GM21737 (cell line): Measurements from ENCODE around the gene STPG4.

ENCODE experiments used
- ATAC-seq: cut with Tn5 transposase; IDR thresholded peaks from one replicate; pipeline ENCODE4 v1.9.1; 2021; ENCODE audit warnings: mild to moderate bottlenecking, moderate library complexity; ENCODE audit not compliant: unreplicated experiment

STPG4 gene

GRCh38 chr2:47073217-47073616, 81.9 kb downstream of the STPG4 start:
- ATAC-seq, result no peak

DNA sequence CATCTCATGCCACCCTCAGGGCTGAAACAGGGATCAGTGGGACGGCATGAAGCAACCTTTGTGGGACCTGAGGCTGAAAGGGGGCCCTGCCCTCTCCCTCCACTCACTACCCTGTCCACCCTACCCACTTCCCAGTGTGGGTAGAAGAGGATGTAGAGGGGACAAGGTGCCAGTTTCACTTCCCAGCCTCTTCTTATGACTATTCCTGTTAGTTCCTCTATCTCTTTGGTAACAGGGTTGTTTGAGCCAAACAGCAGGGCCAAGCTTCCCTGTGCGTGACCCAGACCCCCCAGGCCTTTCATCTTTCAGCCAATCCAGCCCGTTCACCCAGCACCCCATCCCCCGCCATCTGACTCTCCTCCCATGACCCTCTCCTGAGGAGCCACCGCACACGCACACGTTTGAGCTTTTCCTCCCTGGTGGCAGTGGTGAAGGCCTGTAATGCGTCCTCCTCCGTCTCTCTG, 82.3 kb downstream of the STPG4 start:
- no peak for ATAC-seq

DNA sequence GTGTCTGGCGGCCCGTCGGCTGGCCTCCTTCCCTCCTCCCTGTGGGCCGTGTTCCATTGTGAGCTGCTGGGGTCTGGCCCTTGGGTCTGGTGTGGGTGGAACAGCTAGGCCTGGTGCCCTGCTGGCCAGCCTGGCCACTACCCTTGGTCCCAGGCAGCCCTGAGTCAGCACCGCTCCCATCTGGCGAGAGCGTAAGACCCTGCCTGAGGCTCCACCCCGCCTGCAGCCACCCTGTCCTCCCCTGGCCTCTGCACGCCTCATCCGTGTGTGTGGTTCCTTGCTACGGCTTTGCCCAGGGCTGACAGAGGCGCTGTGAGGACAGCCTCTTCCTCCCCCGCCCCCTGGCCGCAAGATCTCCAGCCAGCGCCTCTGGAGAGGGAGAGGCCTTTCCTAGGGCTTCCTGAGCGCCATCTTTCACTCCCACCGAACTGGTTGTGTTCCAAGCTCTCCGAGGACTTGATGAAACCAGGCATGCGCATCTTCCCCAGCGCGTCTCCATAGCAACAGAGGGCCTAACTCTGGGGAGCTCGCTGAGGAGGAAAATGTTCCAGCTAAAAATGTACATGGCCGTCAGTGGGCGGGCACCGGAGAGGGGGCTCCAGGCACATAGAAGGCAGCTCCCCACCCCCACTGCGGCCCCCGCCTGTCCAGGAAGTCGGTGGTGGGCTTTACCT, 83.0 kb downstream of the STPG4 start:
- no peak for ATAC-seq

DNA sequence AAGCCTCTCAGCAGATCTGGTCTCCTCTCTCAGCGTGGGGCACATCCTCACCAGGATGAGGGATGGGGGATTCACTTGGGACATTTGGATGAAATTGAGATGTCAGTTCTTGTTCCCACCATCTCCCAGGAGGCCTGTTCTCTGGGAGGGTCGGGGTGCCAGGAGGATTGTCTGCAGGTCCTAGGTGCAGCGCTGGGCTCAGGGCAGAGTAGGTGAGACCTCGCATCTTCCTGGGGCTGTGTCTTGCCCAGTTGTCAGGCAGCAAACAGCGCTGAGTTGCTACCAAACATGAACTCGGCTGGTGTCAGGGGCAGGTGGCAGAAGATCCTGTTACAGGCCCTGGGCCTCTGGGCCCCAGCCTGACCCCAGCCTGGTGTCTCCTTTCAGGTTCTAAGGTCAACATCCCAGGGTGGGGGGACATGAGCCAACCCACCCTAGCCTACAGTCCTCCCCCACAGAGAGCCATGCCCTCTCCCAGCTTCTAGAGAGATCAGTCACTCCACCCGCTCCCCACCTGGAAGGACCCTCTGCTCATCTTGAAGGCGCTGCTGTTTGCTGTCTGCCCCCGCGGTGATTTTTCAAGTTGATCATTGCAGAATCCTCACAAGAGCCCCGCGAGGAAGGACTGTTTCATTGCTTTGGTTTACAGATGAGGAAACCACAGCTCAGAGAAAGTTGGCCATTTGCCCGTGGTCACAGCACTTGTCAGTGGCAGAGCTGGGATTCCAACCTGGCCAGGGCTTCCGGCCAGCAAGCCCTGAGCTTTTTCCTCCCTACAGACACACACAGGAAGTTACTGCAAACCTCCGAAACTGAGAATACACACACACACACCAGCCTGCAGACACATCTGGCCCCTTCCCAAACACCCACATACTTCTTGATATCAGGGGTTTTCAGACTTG, 83.9 kb downstream of the STPG4 start:
- ATAC-seq, result peak; percentile 75

GRCh38 chr2:47070155-47070919, 84.8 kb downstream of the STPG4 start:
- no peak for ATAC-seq

DNA sequence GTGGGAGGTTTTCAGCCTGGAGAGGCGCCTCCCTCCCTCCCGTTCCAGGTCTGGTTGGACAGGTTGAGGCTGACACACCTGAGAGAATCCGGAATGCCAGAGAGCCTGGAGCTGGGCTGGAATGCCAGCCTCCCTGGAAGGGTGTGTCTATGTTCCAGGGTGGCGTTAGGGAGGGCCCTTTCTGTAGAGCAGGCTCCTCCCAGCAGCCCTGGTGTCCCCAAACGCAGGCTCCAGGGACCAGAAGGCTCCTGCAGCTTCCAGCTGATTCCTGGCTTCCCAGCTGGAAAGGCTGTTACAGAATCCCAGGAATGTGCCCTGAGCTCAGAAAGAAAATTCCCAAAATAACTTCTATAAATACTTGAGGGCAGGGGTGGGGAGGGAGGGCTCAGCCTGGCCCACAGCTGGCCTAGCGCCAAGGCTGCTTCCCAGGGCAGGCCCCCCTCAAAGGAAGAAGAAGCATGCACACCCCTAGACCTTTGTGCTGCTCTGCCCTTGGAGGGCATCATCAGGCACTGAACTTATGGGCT, 85.4 kb downstream of the STPG4 start:
- ATAC-seq, result no peak

- ATAC-seq, result no peak
These were observed 86.0 kb downstream of the STPG4 start for GRCh38 chr2:47068981-47069627.

- ATAC-seq, result no peak
These were observed 87.2 kb downstream of the STPG4 start for GRCh38 chr2:47067788-47068407.

- ATAC-seq, result no peak
These were observed 89.2 kb downstream of the STPG4 start for GRCh38 chr2:47065771-47066380.

DNA sequence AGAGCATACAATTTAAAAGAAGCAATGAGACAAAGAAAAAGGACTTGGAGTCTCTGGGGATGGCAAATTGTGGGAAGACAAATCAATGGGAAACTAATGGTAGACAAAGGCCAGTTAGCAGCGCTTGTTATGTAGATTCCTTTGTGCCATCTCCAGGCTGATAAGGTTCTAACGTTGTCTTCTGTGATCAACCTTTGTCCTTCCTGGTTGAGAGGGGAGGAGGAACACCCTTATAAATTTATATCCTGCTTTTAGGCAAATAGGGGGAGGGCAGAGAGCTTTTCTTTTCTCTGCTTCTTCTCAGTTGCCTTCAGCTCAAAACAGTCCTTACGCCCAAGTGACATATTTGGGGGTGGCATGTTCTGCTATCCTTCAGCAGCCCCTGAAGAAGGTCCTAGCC, 89.8 kb downstream of the STPG4 start:
- ATAC-seq, result no peak

- no peak for ATAC-seq
These were observed 91.0 kb downstream of the STPG4 start for GRCh38 chr2:47064106-47064505.

DNA sequence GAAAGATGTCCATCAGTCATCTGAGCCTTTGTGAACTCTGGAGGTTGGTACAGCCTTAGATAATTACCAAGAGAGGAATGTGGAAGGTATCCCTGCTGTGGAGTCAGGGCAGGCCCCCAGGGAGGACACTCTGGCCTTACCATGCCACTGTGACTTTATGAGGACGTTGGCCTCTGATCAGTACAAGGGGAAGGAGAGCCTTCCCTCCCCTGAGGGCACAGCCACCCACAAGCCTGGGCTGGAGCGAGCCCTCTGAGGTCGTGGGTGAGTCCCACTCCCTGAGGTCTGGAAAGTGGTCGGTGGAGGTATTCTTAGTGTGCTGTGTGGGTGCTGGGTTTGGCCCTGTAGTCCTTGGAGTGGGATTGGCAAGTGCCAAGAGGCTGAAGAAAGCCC, 91.6 kb downstream of the STPG4 start:
- no peak for ATAC-seq

DNA sequence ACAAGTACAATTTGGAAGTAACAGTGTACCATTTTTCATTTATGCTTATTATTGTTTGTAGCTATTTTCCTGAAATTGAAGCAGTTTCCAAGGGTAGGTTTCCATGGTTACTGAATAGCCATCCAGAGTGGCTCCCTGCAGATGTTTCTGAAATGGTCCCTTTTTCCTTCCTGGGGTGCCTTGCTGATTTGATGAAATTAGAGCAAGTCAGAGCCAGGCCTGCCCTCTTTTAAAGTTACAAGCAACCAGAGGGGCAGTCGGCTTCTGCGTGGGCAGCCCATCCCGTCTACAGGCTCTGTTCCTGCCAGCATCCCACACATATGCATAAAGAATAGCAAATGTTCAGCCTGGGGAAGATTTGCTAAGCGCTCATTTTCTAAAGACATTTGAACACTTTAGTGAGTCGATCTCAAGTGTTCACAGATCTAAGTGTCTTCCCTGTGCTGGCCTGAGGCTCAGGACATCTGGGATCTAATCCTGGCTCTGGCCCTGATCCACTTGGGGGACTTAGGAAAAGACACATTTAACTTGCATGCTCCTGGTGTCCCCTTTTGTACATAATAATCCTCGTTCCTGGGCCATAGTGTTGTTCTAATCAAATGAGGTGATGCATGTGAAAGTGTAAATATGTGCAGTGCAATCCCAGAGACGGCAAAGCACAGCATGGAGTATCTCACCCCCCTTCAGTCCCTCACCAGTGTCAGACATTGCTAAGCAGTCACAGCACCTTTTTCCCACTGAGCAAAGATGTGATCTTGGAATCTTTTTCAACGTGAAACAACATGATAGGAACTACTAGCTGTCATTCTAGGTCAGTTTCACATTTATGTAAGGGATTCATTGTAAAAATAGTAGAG, 92.2 kb downstream of the STPG4 start:
- ATAC-seq, result no peak

DNA sequence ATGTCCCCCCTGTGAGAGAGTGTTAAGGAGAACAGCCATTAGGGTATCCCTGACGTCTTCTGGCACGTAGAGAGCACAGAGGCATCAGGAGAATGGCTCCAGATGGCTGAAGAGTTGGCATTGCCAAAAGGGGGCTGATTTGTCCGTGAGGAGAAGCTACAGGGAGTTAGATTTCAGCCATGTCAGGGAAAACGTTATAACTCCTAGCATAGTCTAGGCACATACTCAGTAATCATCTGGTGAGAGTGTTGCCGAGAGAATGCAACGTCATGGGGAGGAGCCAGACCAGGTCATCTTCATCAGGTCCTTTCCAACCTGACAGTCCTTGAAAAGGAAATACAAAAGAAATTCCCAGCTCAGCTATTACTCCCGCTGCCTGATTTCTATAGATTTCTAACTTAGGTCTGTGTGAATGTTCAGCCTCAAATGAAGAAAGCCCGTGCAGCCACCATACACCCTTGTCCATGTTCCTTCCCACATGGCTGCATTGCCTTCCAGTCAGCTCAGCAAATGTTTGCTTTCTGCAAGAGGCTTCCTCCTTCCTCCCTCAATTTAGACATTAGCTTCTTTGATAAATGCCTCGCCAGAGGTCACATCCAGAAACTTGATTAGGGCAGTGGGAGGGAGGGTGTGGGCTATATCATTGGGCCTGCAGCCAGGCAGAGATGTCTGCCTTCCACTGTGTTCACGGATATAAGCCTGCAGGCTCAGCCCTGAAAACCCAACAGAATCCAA, 93.0 kb downstream of the STPG4 start:
- ATAC-seq, result no peak

DNA sequence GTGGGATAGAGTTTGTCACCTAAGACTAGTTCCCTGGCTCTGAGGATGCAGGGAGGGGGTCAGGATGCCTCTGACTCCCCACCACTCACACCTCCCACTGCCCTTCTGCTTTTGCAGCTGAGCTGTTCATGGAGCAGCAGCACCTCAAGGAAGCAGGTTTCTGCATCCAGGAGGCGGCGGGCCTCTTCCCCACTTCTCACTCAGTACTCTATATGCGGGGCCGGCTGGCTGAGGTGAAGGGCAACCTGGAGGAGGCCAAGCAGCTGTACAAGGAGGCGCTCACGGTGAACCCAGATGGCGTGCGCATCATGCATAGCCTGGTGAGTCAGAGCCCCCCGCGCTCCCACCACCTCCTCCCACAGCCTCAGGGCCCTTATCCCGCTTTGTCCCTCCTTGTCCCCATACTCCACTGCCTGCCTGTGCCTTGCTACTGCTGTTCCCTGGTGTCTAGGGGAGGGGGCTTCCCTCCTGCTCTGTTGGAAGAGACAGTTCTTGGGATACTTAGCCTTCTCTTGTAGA, 94.4 kb downstream of the STPG4 start:
- no peak for ATAC-seq

DNA sequence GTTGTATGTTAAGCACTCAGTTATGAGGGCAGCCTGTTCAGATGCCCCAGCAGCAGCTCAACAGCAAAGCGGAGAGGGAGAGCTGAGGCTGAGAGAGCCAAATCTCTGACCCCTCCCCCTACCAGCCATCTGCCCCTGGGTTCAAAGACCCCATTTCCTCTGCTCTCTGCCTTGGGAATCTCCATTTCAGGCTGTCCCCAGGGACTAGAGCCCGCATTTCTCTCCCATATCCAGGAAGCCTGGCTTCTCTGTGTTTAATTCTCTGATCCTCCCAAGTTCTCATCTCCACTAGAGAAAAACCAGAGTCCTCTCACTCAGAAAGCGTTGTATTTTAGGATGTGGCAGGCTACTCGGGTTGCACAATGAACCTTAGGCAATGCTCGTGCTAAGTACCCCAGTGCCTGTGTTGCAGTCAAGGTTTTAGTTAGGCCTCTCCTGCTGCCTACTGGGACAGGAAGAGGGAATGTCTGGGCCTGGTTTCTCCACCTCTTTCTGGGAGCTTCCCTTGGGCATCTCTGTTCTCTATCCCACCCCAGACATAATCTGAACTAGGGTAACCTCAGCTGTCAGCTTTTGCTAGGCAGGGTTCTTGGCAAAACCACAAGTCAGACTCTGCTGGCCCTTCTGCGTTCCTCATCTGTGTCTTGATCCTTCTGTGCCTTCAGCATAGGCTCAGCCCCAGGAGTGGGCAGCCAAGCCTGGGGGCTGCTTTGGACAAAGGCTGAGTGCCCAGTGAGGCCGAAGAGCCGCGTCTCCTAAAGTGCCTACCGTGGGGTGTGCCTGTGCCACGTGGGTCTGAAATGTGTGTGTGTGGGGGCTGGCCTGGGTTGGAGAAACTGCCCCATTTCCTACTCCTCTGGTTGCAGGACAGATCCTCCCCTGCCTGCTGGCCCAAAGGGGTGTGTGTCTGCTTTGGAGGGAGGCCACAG, 96.8 kb downstream of the STPG4 start:
- ATAC-seq, result no peak

GRCh38 chr2:47057687-47058002, 97.5 kb downstream of the STPG4 start:
- ATAC-seq, result no peak
